HG03139 (cell line): Measurements from ENCODE around the gene SLC38A8.

Experiments used
- ATAC-seq: cut with Tn5 transposase; IDR thresholded peaks from one replicate; pipeline ENCODE4 v1.9.1; 2021; ENCODE audit not compliant: unreplicated experiment

SLC38A8 gene

GRCh38 chr16:84042308-84042878 lies at the start of gene SLC38A8:
SLC38A8 (minus strand) TSS chr16:84042795; CDS start chr16:84042157, 638 bp downstream.
- ATAC-seq: no peak

GRCh38 chr16:84091460-84091859 lies 48.9 kb upstream of the SLC38A8 start:
- ATAC-seq: no peak

- no peak for ATAC-seq
Measured at GRCh38 chr16:84090211-84090610, 47.6 kb upstream of the SLC38A8 start.

GRCh38 chr16:84088695-84089395 lies 46.2 kb upstream of the SLC38A8 start:
- peak; percentile 86 for ATAC-seq

- ATAC-seq: no peak
Measured at GRCh38 chr16:84087466-84088151, 45.0 kb upstream of the SLC38A8 start.

- ATAC-seq: no peak
Measured at GRCh38 chr16:84087001-84087400, 44.4 kb upstream of the SLC38A8 start.

GRCh38 chr16:84086341-84086740 lies 43.7 kb upstream of the SLC38A8 start:
- no peak for ATAC-seq

GRCh38 chr16:84085773-84086172 lies 43.2 kb upstream of the SLC38A8 start:
- ATAC-seq: no peak

- ATAC-seq: no peak
Measured at GRCh38 chr16:84085271-84085667, 42.7 kb upstream of the SLC38A8 start.

GRCh38 chr16:84084570-84085270 lies 42.1 kb upstream of the SLC38A8 start:
- ATAC-seq: no peak

- ATAC-seq: no peak
Measured at GRCh38 chr16:84082835-84083569, 40.4 kb upstream of the SLC38A8 start.

GRCh38 chr16:84082110-84082509 lies 39.5 kb upstream of the SLC38A8 start:
- no peak for ATAC-seq

GRCh38 chr16:84081446-84081989 lies 38.9 kb upstream of the SLC38A8 start:
- no peak for ATAC-seq

GRCh38 chr16:84080813-84081212 lies 38.2 kb upstream of the SLC38A8 start:
- no peak for ATAC-seq

- ATAC-seq: no peak
Measured at GRCh38 chr16:84080378-84080777, 37.8 kb upstream of the SLC38A8 start.

- no peak for ATAC-seq
Measured at GRCh38 chr16:84079664-84080063, 37.1 kb upstream of the SLC38A8 start.

GRCh38 chr16:84075376-84075775 lies 32.8 kb upstream of the SLC38A8 start:
- ATAC-seq: no peak

- no peak for ATAC-seq
Measured at GRCh38 chr16:84074721-84075120, 32.1 kb upstream of the SLC38A8 start.

GRCh38 chr16:84072014-84072413 lies 29.4 kb upstream of the SLC38A8 start:
- no peak for ATAC-seq

GRCh38 chr16:84071121-84071520 lies 28.5 kb upstream of the SLC38A8 start:
- ATAC-seq: no peak

- ATAC-seq: no peak
Measured at GRCh38 chr16:84069540-84069939, 26.9 kb upstream of the SLC38A8 start.
